HG03103 (cell line): ENCODE data around the gene SLC35F5.
"Not testable (repeated sequence)": the region's sequence is repeated elsewhere in the genome, so short reads cannot be mapped to it uniquely, and the experiment has no call there.

Experiments
- ATAC-seq: cut with Tn5 transposase; IDR thresholded peaks from one replicate; pipeline ENCODE4 v1.9.1; 2021; ENCODE audit warnings: low read depth; ENCODE audit not compliant: unreplicated experiment

The SLC35F5 gene

GRCh38 chr2:113756355-113757137, at the start of gene SLC35F5:
SLC35F5 (minus strand) TSS chr2:113756642; CDS start chr2:113756409, 233 bp downstream.
- ATAC-seq, result peak; percentile 81

GRCh38 chr2:113799375-113799774, 42.9 kb upstream of the SLC35F5 start:
- no peak for ATAC-seq

GRCh38 chr2:113797237-113797636, 40.8 kb upstream of the SLC35F5 start:
- ATAC-seq, result no peak

GRCh38 chr2:113796592-113797175, 40.2 kb upstream of the SLC35F5 start:
- no peak for ATAC-seq

GRCh38 chr2:113795405-113795920, 39.0 kb upstream of the SLC35F5 start:
- ATAC-seq, result no peak

GRCh38 chr2:113791697-113792590, 35.5 kb upstream of the SLC35F5 start:
- peak; percentile 83 for ATAC-seq

GRCh38 chr2:113784823-113785744, 28.6 kb upstream of the SLC35F5 start:
- ATAC-seq, result no peak

GRCh38 chr2:113780472-113780871, 24.0 kb upstream of the SLC35F5 start:
- no peak for ATAC-seq

- no peak for ATAC-seq
Measured at GRCh38 chr2:113777371-113777770, 20.9 kb upstream of the SLC35F5 start.

- no peak for ATAC-seq
Measured at GRCh38 chr2:113776949-113777348, 20.5 kb upstream of the SLC35F5 start.

- not testable (repeated sequence) for ATAC-seq
Measured at GRCh38 chr2:113774616-113775015, 18.2 kb upstream of the SLC35F5 start.

GRCh38 chr2:113770929-113771328, 14.5 kb upstream of the SLC35F5 start:
- ATAC-seq, result no peak

- no peak for ATAC-seq
Measured at GRCh38 chr2:113769555-113769954, 13.1 kb upstream of the SLC35F5 start.

- ATAC-seq, result no peak
Measured at GRCh38 chr2:113768770-113769169, 12.3 kb upstream of the SLC35F5 start.

GRCh38 chr2:113767811-113768460, 11.5 kb upstream of the SLC35F5 start:
- no peak for ATAC-seq

- no peak for ATAC-seq
Measured at GRCh38 chr2:113765276-113765675, 8.8 kb upstream of the SLC35F5 start.

GRCh38 chr2:113762377-113763118, 6.1 kb upstream of the SLC35F5 start:
- ATAC-seq, result no peak

GRCh38 chr2:113760400-113760799, 4.0 kb upstream of the SLC35F5 start:
- ATAC-seq, result no peak
